ENCODE measurements around the gene CDK1.

The CDK1 gene

DNA sequence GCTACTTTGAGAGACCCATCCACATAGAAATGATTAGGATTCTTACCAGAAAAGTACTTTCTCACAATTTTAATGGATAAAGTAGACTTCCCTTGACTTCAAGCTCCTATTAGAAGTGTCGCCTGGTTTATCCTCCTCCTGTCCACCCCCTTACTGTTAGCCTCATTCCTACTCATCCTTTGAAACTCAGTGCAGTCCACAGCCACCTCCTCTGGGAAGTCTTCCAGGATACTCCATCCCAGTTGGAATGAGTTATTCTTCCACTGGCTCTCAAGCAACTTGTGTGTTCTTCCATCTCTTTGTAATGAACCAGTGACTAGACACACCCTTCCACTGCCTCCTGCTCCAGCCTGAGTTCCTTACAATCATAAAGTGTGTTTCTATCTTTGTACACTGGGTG lies 25.1 kb upstream of the CDK1 start:
- TF ChIP-seq, protein P1, sequence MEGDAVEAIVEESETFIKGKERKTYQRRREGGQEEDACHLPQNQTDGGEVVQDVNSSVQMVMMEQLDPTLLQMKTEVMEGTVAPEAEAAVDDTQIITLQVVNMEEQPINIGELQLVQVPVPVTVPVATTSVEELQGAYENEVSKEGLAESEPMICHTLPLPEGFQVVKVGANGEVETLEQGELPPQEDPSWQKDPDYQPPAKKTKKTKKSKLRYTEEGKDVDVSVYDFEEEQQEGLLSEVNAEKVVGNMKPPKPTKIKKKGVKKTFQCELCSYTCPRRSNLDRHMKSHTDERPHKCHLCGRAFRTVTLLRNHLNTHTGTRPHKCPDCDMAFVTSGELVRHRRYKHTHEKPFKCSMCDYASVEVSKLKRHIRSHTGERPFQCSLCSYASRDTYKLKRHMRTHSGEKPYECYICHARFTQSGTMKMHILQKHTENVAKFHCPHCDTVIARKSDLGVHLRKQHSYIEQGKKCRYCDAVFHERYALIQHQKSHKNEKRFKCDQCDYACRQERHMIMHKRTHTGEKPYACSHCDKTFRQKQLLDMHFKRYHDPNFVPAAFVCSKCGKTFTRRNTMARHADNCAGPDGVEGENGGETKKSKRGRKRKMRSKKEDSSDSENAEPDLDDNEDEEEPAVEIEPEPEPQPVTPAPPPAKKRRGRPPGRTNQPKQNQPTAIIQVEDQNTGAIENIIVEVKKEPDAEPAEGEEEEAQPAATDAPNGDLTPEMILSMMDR (IDR thresholded peaks at IDR 0.05; ENCODE audit: insufficient read depth, missing control alignments) = no peak
- FAIRE-seq = no peak
- DNase-seq (ENCODE audit: insufficient read length, low spot score) = no peak

DNA sequence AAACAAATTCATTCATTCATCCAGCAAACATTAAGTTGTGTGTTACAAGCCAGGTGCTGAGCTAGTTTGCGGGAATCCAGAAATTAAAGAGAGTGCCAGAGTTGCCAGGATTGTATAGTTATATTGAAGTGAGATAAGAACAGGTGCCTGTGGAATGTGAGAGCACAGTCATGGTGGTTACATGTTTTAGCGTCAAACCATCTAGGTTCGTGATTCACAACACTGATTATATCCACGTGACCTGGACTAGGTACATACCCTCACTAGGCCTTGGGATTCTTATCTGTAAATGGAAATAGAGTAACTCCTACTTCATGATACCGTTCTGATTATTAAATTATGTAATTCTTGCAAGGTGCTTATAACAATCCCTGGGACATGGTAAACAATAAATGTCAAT lies 24.5 kb upstream of the CDK1 start:
- FAIRE-seq = no peak

DNA sequence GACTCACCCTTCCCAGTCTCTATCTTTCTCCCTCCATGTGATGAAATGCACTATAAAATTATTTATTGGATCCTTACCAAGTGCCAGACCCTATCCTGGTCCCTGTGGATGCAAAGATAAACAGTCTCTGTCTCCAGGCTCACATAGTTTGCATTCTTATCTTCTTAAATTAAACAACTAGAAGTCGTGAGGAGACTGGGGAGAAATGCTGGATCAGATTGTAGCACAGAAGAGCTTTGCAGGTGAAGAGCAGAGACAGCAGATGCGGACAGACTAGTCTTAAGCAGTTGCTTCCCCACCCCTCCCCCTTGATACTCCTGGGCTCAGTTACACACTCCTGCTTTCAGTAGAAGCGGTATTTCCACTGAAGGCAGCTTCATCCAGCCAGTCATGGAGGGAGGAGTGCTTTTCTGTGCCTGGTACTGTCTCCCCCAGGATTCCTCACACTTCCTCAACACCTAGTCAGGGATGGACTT lies 20.8 kb upstream of the CDK1 start:
- FAIRE-seq = peak; percentile 11
- DNase-seq (ENCODE audit: insufficient read length, low spot score) = no peak
- TF ChIP-seq, protein P1 (IDR thresholded peaks at IDR 0.05; ENCODE audit: insufficient read depth, missing control alignments) = no peak

More for the DNA sequence above, 24.5 kb upstream of the CDK1 start:
- no peak for DNase-seq (ENCODE audit: insufficient read length, low spot score)
- TF ChIP-seq, protein P1 (IDR thresholded peaks at IDR 0.05; ENCODE audit: insufficient read depth, missing control alignments) = no peak

DNA sequence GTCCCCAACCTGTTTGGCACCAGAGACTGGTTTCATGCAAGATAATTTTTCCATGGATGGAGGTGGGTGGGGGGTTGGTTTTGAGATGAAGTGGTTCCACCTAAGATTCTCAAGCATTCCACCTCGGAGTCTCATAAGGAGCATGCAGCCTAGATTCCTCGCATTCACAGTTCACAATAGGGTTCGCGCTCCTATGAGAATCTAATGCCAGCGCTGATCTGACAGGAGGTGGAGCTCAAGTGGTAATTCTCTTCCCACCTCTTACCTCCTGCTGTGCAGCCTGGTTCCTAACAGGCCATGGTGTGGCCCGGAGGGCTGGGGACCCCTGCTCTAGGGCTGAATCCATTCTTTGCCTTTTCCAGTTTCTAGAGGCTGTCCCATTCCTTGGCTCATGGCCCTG lies 19.1 kb upstream of the CDK1 start:
- FAIRE-seq = no peak
- TF ChIP-seq, protein P1 (IDR thresholded peaks at IDR 0.05; ENCODE audit: insufficient read depth, missing control alignments) = no peak

DNA sequence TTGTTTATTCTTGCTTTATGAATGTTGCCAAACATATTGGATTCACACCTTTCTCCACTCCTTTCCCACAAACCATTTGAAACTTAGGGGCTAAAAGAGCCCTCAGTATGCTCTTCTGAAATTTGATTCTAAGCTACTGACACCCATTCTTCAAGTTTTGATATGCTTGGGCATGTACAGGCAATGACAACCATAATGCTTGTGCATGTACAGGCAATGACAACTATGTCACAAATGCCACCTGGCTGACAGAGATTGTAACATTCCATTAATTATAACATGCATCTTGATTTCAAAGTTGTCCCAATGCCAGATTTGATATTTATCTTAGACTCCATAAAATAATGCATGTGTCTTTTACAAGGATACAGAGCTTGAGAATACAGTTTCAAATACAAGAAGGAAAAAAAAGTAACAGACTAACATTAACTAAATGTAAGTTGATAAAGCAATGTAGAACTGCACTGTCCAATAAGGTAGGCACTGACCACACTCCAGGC lies 17.5 kb upstream of the CDK1 start:
- TF ChIP-seq, protein P1 (IDR thresholded peaks at IDR 0.05; ENCODE audit: insufficient read depth, missing control alignments) = no peak
- DNase-seq (ENCODE audit: insufficient read length, low spot score) (no peak), FAIRE-seq (no peak)

More for the DNA sequence above, 19.1 kb upstream of the CDK1 start:
- DNase-seq (ENCODE audit: insufficient read length, low spot score) = no peak

DNA sequence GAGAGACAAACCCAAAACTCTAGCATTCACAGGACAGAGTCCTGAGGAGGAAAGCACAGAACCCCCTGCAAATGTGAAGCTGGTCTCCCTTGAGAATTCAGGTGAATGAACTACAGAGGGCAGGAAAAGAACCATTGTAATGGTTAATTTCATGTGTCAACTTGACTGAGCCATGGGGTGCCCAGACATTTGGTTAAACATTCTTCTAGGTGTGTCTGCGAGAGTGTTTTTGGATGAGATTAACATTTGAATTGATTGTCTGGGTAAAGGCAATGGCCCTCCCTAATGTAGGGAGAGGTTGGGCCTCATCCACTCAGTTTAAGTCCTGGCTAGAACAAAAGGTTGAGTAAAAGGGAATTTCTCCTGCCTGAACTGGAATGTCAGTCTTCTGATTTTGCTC lies 15.7 kb upstream of the CDK1 start:
- FAIRE-seq = no peak
- TF ChIP-seq, protein P1 (IDR thresholded peaks at IDR 0.05; ENCODE audit: insufficient read depth, missing control alignments) = no peak
- DNase-seq (ENCODE audit: insufficient read length, low spot score) = no peak

DNA sequence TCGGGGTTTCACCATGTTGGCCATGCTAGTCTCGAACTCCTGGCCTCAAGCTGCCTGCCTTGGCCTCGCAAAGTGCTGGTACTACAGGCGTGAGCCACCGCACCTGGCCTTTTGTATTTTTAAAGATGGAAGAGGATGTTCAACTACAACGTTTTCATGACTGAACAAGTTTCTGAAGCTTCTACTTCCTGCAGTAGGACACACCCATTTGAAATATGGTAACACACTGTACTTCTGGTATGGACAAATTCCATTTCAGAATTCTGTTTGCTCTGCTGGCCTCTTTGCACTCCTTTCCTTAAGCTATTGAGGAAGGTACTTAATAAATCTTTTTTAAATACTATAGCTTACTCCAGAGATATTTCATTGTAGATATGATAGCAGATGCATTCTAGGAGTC lies 10.9 kb upstream of the CDK1 start:
- TF ChIP-seq, protein P1 (IDR thresholded peaks at IDR 0.05; ENCODE audit: insufficient read depth, missing control alignments) = no peak
- DNase-seq (ENCODE audit: insufficient read length, low spot score) (no peak), FAIRE-seq (no peak)

Measured in D721Med (cell line).